Peyer's patch (tissue), 4 donors: ENCODE measurements around the gene FNIP1.

Experiments
- POLR2A ChIP-seq, 2 donors: fragments of 450-650 bp; IDR thresholded peaks; one replicate each; pipeline ENCODE4 v1.5.1; 2017; ENCODE audit warnings: antibody characterized with exemption in 2 of 2, mild to moderate bottlenecking in 2 of 2, moderate library complexity in 2 of 2
- TF ChIP-seq, protein P1 (sequence below), 6 experiments: fragments of 450-650 bp in 4 of 6; fragments of 200-600 bp in 2 of 6; sonication (generic) in 1 of 6; IDR thresholded peaks; one replicate each; pipeline ENCODE4 v1.5.1; 2017 to 2019; ENCODE audit warnings: antibody characterized with exemption in 6 of 6, mild to moderate bottlenecking in 3 of 6, moderate library complexity in 1 of 6

DNA sequence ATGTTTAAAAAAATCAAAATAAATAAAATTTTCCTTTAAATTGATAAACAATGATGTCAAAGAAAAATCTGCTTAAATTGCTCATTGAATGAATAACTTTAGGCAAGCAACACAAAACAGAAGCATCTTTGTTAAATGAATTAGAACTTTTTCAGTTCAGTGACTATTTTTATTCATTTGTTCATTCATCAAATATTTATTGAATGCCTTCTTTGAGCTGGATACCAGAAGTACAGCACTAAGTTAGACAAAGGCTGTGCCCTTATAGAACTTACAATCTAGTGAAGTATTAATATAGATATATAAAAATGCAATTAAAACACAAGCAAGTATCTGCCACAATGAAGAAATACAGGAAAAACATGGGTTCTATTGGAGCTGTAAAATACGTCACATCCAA lies 10.8 kb downstream of the FNIP1 start:
- TF ChIP-seq POLR2A (IDR thresholded peaks at IDR 0.05) = no peak
- TF ChIP-seq, protein P1, sequence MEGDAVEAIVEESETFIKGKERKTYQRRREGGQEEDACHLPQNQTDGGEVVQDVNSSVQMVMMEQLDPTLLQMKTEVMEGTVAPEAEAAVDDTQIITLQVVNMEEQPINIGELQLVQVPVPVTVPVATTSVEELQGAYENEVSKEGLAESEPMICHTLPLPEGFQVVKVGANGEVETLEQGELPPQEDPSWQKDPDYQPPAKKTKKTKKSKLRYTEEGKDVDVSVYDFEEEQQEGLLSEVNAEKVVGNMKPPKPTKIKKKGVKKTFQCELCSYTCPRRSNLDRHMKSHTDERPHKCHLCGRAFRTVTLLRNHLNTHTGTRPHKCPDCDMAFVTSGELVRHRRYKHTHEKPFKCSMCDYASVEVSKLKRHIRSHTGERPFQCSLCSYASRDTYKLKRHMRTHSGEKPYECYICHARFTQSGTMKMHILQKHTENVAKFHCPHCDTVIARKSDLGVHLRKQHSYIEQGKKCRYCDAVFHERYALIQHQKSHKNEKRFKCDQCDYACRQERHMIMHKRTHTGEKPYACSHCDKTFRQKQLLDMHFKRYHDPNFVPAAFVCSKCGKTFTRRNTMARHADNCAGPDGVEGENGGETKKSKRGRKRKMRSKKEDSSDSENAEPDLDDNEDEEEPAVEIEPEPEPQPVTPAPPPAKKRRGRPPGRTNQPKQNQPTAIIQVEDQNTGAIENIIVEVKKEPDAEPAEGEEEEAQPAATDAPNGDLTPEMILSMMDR (IDR thresholded peaks at IDR 0.05) = no peak
